Measurements from ENCODE around the gene USP34.

USP34 gene

GRCh38 chr2:61263830-61264229 lies 207.1 kb downstream of the USP34 start:
- no peak for DNase-seq (ENCODE audit: low read depth in 1 of 2, low spot score in 1 of 2)
- Histone ChIP-seq H3K27ac (replicated peaks) (no peak overlapping the region), H3K4me3 (replicated peaks; ENCODE audit: insufficient read depth, low read length) (no peak overlapping the region), H3K27me3 (ENCODE audit: insufficient read depth, poor library complexity, severe bottlenecking) (no peaks in the 10 kb centered on the region)
- no peak for TF ChIP-seq GABPA (IDR thresholded peaks at IDR 0.05; ENCODE audit: low read depth)
- no peak for TF ChIP-seq SPI1 (IDR thresholded peaks at IDR 0.05; ENCODE audit: borderline replicate concordance, low read depth)
- no peak for TF ChIP-seq CTCF (IDR thresholded peaks at IDR 0.05; ENCODE audit: insufficient read depth, low read length)
- no peak for TF ChIP-seq POLR2AphosphoS5 (IDR thresholded peaks at IDR 0.05; ENCODE audit: low read depth)
- TF ChIP-seq REST (IDR thresholded peaks at IDR 0.05; ENCODE audit: insufficient replicate concordance, low read depth): no peak

GRCh38 chr2:61262699-61263098 lies 208.2 kb downstream of the USP34 start:
- Histone ChIP-seq H3K4me3 (replicated peaks; ENCODE audit: insufficient read depth, low read length) (no peak overlapping the region), H3K27ac (replicated peaks) (no peak overlapping the region), H3K27me3 (ENCODE audit: insufficient read depth, poor library complexity, severe bottlenecking) (no peaks in the 10 kb centered on the region)
- TF ChIP-seq POLR2AphosphoS5 (IDR thresholded peaks at IDR 0.05; ENCODE audit: low read depth): no peak
- no peak for TF ChIP-seq GABPA (IDR thresholded peaks at IDR 0.05; ENCODE audit: low read depth)
- TF ChIP-seq CTCF (IDR thresholded peaks at IDR 0.05; ENCODE audit: insufficient read depth, low read length): no peak
- no peak for TF ChIP-seq REST (IDR thresholded peaks at IDR 0.05; ENCODE audit: insufficient replicate concordance, low read depth)
- TF ChIP-seq SPI1 (IDR thresholded peaks at IDR 0.05; ENCODE audit: borderline replicate concordance, low read depth): no peak
- no peak for DNase-seq (ENCODE audit: low read depth in 1 of 2, low spot score in 1 of 2)

- no peak overlapping the region for H3K27ac ChIP-seq (replicated peaks)
- TF ChIP-seq CTCF (IDR thresholded peaks at IDR 0.05; ENCODE audit: insufficient read depth, low read length) (no peak), POLR2AphosphoS5 (IDR thresholded peaks at IDR 0.05; ENCODE audit: low read depth) (no peak), REST (IDR thresholded peaks at IDR 0.05; ENCODE audit: insufficient replicate concordance, low read depth) (no peak), SPI1 (IDR thresholded peaks at IDR 0.05; ENCODE audit: borderline replicate concordance, low read depth) (no peak), GABPA (IDR thresholded peaks at IDR 0.05; ENCODE audit: low read depth) (no peak)
Measured at GRCh38 chr2:61257446-61257845, 213.4 kb downstream of the USP34 start.

More at GRCh38 chr2:61257446-61257845, 213.4 kb downstream of the USP34 start:
- DNase-seq (ENCODE audit: low read depth in 1 of 2, low spot score in 1 of 2): no peak
- Histone ChIP-seq H3K27me3 (ENCODE audit: insufficient read depth, poor library complexity, severe bottlenecking) (no peaks in the 10 kb centered on the region), H3K4me3 (replicated peaks; ENCODE audit: insufficient read depth, low read length) (no peak overlapping the region)
